ENCODE data around the gene GBA2.
A peak's percentile ranks its signal among the peaks of the same experiment; 100 is the strongest.

DNA sequence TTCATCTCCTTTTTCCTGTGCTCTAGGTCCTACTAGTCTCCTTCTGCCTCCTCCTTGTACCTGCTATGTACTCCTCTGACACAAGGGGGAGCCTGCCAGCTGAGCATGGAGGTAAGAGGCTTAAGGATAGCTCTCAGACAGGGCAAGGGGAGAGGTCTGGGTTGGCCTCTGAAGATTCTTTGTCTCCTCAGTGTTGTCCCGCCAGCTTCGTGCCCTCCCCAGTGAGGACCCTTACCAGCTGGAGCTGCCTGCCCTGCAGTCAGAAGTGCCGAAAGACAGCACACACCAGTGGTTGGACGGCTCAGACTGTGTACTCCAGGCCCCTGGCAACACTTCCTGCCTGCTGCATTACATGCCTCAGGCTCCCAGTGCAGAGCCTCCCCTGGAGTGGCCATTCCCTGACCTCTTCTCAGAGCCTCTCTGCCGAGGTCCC is 12.8 kb downstream of the GBA2 start:
- TF ChIP-seq POLR2A (IDR thresholded peaks at IDR 0.05) = no peak
- TF ChIP-seq CTCF (IDR thresholded peaks at IDR 0.05) = peak; percentile 62 to 81 (median 74)
